Activated T-cell treated with anti-CD3 and anti-CD28 coated beads, Interleukin-2, amount 50 U/mL, for 48 hours (primary cell): ENCODE measurements around the gene GPR34.
"Not testable (repeated sequence)": the region's sequence is repeated elsewhere in the genome, so short reads cannot be mapped to it uniquely, and the experiment has no call there.

Experiments used
- DNase-seq, 2 experiments: peaks; one replicate each; pipeline ENCODE4 v3.0.0-alpha.2; 2020

Gene GPR34, protein sequence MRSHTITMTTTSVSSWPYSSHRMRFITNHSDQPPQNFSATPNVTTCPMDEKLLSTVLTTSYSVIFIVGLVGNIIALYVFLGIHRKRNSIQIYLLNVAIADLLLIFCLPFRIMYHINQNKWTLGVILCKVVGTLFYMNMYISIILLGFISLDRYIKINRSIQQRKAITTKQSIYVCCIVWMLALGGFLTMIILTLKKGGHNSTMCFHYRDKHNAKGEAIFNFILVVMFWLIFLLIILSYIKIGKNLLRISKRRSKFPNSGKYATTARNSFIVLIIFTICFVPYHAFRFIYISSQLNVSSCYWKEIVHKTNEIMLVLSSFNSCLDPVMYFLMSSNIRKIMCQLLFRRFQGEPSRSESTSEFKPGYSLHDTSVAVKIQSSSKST

DNA sequence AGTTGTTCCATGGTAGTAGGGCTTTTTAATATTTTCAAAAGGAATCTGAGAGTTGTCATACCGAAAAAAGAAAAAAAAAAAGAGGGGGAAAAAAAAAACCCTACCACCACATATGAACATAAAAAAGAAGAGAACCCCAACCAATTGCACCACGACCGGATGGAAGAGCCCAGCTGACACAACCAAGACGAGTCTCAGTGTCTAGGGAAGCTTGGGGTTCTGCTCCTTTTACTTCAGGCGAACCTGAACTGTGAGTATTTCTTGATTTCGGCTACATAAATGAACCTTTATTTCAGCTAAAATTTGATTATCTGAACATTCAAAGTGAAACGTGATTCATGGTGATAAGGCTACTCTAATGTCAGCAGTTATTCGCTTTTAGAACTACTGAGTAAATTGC lies at the start of gene GPR34:
TSS of gene GPR34 (plus strand) at position 139 of the 400 bp plus-strand sequence. CDS start 6,661 bp downstream, outside the sequence.
- DNase-seq: no peak

DNA sequence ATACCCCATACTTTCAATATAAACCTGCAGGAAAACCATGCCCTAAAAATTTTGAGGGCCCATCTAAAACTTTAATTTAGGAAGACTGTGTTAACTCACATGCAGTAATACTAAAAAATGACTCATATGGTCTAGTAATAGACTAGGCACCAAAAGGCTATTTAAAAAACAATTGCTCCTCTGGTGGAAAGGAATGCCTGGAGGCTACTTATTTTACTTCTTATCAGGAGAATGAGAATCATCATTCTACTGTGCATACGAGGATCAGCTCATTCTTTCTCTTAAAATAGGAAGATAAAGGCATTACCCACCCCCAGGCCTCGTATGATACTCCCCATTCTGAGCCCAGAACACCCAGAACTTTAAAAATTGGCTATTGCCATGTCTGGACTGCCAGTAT lies 42.6 kb upstream of the GPR34 start:
- not testable (repeated sequence) for DNase-seq

DNA sequence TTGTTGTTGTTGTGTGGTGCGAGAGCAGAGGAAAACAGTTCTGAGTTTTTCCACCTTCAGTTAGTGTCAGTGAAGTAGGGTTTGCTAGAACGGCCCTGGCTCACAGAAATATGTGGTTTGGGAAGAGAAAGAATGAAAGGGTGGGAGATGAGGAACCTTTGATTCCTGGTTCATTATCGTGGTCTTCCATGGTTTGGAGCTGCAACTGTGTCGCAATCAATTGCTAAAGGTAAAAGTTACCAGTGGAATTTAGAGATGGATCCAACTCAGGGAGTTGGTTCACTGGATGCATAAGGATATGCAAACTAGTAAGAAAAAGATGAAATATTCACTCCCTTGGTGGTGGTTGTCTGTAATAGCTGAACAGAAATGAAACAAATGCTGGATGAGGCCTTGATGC lies 35.6 kb upstream of the GPR34 start:
- no peak for DNase-seq

DNA sequence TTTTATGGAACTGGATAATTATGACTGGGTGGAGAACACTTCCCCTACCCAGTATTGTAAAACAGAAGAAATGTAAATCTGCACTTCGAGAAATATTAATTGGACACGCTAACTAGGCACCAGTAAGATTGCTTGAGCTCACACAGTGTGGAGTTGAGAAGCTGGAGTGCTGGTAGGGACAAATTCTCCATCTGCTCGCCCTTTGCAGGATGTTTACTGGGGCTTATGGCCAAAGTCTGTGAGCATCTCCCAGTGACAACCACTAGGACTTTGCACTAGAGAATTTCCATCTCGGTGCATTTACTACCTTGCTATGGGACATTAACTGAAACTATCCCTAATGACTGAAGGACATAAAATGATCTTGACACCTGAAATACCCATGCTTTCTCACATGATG lies 33.7 kb upstream of the GPR34 start:
- DNase-seq: no peak

DNA sequence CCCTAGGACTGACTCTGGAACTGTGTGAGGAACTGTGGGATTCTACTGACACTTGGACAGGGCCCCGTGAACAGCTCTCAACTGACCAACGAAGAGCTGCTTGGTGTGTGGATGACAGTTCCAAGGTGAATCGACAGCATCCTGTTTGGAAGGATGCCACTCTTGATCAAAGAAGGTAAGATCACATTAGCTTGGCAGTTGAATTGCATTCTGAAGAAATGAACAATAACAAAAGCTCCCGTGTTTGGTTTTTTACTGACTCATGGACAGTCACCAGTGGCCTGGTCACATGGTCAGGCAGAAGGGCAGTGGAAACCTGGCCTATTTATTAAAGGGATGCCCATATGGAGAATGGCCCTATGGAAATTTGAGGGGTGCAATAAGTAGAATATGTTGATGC lies 33.1 kb upstream of the GPR34 start:
- no peak for DNase-seq

DNA sequence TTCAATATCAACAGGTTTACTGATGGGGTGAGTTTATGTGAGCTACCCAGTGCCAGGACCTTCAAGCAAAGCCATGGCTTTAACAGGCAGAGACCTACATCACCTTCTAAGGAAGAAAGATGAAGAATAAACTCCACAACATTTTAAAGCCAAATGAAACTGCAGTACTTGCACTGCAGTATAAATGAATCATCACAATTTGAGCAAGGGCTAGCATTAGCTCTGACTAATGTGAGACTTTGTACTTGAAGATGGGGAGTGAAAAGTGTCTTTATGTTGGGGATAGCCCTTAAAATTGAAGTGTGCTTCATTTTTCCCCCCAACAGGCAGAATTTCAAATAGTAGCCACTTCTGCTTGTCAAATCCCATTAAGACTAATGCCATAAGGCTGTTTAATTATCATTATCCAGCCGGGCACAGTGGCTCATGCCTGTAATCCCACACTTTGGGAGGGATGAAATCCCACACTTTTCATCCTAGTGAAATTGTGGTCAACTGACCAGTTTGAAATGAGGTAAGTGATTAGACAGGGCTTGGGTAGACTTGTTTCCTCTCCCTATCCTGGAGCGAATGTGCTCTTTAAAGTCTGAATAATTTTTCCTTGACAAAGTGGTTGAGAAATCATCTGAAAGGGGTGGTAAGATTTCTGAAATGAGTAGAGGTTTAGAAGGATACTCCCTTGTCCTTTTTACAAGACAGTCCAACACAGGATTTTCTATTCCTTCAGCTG lies 27.2 kb upstream of the GPR34 start:
- no peak for DNase-seq

DNA sequence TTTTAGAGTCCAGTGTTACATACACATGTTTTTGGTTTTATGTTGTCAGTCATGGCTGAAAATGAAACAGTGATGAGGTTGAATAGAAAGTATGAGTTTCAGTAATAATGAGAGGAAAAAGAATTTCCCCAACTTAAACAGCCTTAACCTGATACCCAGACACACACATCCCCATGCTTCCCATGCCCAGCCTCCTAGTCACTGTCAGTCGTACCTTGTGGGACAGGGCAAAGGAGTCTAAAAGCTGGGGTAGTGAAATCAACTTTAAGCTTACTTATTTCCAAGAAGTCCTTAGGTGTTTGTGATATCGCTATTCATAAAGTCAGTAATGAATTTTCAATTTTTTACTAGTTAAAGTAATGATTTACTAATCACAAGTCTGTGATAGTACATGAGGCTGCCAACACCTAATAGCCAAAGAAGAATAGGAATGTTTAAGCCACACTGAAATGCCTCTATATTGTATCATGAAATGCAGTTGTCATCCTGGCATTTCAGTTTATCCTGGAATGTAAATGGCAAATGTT lies 24.3 kb upstream of the GPR34 start:
- DNase-seq: peak; percentile 35 to 44

DNA sequence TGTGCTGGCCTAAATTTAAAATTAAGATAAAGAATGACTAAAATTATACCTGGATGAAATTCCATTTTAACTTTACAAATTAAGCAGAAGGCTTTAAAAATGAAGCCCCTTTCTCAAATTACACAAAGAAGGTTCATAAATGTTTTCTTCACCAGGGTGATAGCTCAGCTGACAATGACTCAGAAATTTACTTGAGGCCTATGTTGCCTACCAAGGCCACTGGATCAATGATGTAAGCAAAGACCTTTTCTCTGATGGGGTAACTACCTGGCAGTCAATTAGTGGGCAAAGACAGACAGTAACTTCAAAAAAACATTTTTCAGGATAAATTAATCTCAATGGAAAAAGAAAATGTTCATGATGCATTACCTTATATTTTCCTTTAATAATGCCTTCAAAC lies 23.9 kb upstream of the GPR34 start:
- no peak for DNase-seq

DNA sequence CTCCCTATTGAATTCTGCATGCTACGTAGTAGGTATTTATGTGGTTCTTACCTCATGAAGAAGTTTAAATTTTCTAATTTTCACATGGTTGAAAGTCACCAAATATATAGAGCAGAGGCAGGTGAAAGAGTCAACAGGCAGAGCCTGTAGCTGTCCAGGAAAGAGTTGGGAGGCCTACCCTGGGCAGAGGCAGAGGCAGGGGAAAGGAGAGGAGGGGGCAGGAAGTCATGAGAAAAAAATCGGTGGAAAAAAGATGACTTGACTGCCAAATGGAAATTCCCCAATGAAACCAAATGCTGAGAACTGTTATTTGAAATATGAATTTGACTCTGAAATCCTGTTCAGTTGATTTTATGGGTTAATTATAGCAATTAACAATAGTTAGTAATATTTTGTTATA lies 23.1 kb upstream of the GPR34 start:
- DNase-seq: no peak

DNA sequence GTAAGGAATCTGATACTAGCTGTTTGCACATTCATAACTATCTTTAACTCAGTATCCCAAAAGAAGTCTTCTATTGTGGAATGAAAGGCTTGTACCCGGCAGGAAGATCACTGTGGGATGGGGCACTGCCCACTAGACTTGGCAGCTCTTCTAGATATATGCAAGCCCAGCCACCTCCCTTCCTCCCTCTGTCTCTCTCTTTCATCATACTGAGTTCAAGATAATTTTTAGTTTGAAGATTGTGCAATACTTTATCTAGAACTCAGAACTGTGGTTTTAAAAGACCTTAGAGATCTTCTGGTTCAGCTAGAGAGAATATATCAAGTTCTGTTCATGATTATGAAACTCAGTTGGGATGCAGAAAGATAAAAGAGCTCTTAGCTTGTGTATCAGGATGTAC lies 22.5 kb upstream of the GPR34 start:
- no peak for DNase-seq

DNA sequence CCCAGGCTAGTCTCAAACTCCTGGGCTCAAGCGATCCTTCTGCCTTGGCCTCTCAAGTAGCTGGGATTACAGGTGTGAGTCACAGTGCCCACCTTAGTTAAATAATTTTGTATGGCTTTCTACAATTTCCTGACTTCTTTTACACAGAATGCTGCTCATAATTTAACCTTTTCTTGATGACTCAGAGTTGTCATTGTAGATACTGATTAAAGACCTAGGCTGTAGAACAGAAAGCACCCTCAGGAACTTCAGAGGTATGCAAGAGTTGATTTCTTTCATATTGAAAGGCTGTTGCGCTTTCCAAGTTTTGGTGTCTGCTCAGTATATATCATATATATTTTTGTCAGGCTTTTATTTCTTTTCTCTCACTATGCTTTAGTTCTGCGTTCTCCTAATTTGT lies 21.1 kb upstream of the GPR34 start:
- DNase-seq: no peak

DNA sequence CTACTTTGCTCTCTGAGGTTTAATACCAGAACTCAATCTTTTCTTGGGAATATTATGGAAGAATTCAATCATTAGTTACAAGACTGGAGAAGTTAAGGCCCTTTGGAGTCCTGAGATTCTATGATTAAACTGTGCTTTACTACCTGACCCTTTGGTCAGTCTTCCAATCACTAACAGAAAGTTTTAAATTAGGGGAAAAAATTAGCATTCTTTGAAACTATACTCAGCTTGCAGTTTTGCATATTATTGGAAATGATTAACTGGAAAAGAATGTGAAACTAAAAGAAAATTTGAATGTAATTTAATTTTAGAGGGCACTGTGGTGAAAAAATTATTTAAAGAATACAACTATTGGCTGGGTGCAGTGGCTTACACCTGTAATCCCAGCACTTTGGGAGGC lies 18.7 kb upstream of the GPR34 start:
- DNase-seq: no peak

DNA sequence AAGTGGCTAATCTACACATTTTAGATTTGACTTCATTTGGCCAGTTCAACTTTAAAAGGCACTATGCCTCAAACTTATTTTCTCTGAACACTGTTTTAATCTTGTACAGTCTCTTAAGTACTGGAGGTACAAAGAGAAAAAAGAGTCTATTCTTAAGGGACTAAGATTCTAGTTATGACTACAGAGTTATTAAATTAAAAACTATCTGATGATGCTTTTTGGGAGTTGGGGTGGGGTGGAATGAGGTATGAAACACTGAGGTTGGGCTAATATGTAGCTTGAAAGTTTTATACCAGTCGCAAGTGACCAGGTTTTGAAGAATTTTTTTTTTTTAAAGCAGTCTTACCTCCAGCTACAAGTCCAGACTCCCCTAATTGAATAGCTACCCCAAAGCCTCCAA lies 17.7 kb upstream of the GPR34 start:
- DNase-seq: no peak

DNA sequence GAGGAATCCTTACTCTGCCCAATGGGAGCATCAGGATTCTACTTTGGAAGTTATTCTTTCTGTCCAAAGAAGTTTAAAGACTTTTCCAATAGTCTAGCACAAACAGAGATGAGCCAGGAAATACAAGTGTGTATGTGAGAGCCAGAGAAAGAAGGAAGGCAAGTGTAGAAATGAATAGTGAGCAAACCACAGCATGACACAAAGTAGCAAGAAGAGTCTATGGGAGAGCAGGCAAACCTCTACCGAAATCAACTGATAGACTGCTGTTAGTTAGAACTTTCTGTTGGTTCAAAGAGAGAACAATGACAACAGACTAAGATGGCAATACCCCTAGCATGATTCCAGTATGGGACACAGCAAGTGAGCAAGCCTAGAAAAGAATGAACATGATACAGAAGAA lies 16.1 kb upstream of the GPR34 start:
- no peak for DNase-seq

DNA sequence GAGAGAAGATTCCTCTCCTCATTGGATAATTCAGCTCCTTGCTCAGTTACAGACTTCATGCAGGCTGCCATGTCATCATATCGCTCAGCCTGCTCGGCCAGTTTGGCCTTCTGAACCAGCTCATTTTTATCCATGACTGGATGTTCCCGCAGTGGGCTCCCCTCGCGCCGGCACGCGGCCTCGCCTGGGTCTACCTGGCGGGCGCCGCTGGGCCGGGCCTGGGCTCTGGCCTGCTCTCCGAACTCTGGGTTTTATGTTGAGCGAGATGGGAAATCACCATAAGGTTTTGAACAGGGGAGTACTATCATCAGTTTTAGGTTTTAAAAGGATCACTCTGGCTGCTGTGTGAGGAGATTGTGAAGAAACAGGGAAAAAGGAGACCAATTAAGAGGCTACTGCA lies 12.4 kb upstream of the GPR34 start:
- not testable (repeated sequence) for DNase-seq

DNA sequence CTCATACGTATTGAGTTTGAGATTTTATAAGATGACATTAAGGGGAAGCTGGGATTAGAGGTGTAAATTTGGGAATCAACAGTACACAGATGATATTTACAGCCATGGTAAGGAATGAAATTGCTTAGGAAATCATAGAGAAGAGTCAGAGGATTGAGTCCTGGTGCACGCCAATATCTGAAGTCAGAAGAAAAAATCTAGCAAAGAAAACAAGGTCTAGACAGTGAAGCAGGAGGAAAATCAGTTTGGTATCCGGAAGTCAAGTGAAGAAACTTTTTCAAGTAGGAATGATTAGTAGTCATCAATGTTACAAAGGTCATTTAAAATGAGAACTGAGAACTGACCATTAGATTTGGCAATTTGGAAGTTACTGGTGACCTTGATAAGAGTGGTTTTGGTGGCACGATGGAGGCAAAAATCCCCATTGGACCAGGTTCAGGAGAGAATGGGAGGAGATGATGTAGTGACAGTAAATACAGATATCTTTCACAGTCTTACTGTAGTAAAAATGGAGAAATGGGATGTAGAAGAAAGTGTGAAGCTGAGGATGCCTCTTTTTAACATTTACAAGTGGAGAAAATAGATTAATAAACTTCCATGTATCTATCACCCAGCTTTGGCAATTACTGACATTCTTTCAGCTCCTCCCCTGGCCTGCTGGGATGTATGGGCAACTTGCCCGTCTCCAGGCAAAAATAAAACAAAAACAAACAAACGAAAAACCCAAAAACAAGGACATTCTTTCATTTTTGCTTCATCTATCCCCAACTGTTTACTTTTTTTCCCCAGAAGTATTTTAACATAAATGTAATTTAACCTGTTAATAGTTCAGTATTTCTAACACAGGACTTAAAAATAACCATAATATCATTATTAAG lies 11.4 kb upstream of the GPR34 start:
- no peak for DNase-seq

DNA sequence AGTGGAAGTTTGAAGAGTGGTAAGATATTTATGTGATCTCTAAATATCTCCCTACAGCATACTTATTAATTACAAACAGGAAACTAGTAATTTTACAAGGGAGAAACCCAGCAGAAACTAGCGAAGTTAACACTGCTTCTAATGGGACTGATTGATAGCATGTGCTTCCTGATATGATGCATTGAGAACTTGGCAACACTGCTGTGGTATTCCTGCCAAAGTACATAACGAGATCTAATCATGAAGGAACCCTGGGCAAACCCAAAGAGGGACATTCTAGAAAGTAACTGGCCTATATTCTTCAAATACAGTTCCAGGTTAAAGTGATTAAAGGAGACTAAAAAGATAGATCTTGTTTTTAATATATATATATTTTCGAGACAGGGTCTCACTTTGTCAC lies 4.6 kb upstream of the GPR34 start:
- no peak for DNase-seq

DNA sequence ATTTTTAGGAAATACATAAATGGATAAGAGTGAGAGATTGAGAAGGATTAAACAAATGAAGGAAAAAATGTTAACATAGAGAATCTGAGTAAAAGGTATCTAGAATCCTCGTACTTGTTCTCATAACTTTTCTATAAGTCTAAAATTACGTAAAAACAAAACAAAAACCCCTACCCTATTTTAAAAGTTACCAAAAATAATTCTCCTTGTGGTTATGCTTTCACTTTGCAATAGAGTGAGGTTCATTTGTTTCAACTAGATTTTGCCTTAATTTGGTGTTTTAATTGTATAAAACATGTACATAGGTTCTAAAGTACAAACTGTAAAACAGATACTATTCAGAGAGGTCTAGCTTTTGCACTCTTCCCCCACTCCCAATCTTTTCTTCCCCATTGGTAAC lies 3.8 kb upstream of the GPR34 start:
- no peak for DNase-seq

DNA sequence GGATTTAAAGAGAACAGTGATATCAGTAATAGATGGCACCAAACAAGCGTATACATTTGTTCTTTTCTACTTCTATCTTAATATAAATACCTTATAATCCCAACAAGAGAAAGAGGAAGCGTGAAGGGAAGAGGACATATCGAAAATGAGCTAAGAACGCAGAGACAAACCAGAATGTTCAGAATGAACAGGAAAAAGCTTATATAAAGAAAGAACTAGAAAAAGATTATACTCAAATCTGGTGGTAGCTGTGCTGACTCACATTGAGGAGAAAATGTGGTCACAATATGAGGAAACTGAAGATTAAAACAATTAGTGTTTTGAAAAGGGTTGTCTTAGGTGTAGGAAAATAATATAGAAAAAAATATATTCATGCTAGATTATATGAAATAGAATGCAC lies 2.0 kb upstream of the GPR34 start:
- no peak for DNase-seq

DNA sequence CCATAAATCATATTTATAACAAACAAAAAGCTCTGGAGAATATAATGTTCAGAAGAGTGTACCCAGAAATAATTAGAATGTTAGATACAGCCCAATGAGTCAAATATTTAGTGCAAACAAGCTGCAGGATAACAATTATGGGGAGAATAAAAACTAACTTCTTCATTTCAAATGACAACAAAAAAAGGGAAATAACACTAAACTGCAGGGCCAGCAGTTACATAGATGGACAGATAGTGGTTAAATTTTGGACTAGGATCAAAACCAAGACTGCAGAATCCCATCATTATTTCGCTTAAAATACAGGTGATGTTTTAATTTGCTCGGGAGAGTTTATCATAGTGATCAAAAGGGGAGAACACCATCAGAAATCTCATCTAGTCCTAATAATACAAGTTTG lies 617 bp upstream of the GPR34 start:
- DNase-seq: no peak

DNA sequence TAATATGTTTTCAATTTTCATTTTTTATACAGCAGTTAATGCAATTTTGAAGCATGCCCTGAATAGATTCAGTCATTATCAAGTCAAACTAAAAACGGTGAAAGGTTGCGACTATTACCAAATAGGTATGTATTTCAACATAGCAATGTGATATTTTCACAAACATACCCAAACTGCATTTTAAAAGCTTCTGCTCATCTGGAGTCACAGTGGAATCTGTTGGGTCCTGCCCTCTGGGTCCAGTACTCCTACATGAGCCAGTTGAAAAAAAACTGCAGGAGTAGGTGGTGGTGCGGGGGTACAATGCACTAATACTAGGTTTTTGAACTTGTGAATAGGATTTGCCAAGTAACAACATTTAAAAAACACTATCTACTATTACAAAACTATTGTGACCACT lies 938 bp downstream of the GPR34 start:
- no peak for DNase-seq

DNA sequence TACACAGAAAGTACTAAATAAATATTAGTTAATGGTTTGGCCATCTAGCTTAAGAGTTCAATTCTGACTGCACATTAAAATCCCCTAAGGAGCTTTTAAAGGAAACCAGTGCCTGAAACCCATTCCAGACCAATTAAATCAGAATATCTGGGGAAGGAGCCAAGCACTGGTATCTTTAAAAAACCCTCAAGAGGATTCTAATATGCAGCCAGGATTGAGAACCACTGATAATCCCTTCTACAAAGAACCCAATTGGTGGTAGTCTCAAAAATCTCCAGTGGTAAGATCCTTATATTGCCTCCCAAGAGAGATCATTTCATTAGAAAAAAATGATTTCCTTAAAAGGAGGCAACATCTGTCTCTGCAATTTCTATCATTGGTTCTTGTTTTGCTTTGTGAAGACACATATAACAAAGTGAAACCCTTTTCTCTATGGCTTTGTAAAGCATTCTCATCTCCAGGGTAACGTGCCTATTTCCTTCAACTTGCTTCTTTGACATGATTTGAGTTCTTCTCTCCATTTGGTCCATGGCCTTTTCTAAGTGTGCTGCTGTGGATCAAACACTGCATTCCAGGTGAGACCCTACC lies 3.5 kb downstream of the GPR34 start:
- DNase-seq: no peak

DNA sequence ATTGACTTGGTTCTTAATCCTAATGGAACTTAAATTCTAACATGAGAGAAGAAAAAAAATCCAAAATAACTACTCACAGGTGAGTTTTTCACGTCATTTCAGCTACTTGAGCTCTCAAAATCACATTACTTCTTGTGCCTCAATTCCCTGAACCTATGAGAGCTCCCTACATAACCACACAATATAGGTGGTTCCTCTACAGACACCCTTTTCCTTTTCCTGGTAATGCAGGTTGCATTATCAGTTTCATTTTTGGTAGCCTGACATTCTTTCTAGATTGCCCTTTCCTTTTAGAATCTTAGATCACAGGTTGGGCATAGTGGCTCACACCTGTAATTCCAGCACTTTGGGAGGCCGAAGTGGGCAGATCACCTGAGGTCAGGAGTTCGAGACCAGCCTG lies 4.3 kb downstream of the GPR34 start:
- no peak for DNase-seq
